OCI-LY7 (cell line): Measurements from ENCODE around the gene C1GALT1. TPM values are rescaled to one million over a fixed set of nuclear protein-coding genes. Genes with fewer than 3 reads are reported as not detected.

Experiments used
- BruUV-seq: library from RNA; stranded (reverse); fragments of 400-500 nt; replicated peaks from 2 replicates; lab custom pipeline; 2021; lab: Mats Ljungman, UMichigan
- CTCF ChIA-PET: fragments of 300-600 bp; sonication (Branson Sonifier 250); formaldehyde crosslinking; loops from one replicate; lab custom pipeline; 2022; ENCODE audit warnings: antibody characterized with exemption; ENCODE audit not compliant: unreplicated experiment; lab: Charles Lee
- POLR2A ChIA-PET: fragments of 300-600 bp; sonication (Branson Sonifier 250); formaldehyde crosslinking; loops from one replicate; lab custom pipeline; 2022; ENCODE audit warnings: antibody characterized with exemption; lab: Charles Lee
- DNase-seq: peaks from one replicate; pipeline ENCODE4 v3.0.0-alpha.2; 2015; ENCODE audit warnings: low spot score
- H2AFZ ChIP-seq: fragments of 200-600 bp; sonication (generic), shearing (Covaris generic); 2 replicates; pipeline ENCODE4 v1.6.1; 2014; ENCODE audit warnings: mild to moderate bottlenecking, antibody characterized with exemption, low read length, moderate library complexity
- H3K27ac ChIP-seq: fragments of 200-600 bp; sonication (generic); 2 replicates; pipeline ENCODE4 v1.5.1; 2014; ENCODE audit warnings: mixed run types, low read depth, mild to moderate bottlenecking, moderate library complexity, low read length, inconsistent platforms; ENCODE audit not compliant: poor library complexity, severe bottlenecking
- H3K36me3 ChIP-seq: fragments of 200-600 bp; sonication (generic); 2 replicates; pipeline ENCODE4 v1.6.1; 2014; ENCODE audit warnings: mild to moderate bottlenecking, antibody characterized with exemption, low read length, moderate library complexity, mixed read lengths; ENCODE audit not compliant: insufficient read depth
- H3K4me1 ChIP-seq: fragments of 200-600 bp; sonication (generic); 2 replicates; pipeline ENCODE4 v1.5.1; 2014; ENCODE audit warnings: mild to moderate bottlenecking, low read length; ENCODE audit not compliant: insufficient read depth, poor library complexity, severe bottlenecking
- H3K4me2 ChIP-seq: fragments of 200-600 bp; sonication (generic); 2 replicates; pipeline ENCODE4 v1.6.1; 2014; ENCODE audit warnings: mild to moderate bottlenecking, low read length
- H3K4me3 ChIP-seq: fragments of 200-600 bp; sonication (generic); 2 replicates; pipeline ENCODE4 v1.5.1; 2014; ENCODE audit warnings: mild to moderate bottlenecking, low read depth, low read length; ENCODE audit not compliant: poor library complexity, severe bottlenecking
- H3K79me2 ChIP-seq: fragments of 200-600 bp; sonication (generic); 2 replicates; pipeline ENCODE4 v1.6.1; 2016; ENCODE audit warnings: low read depth, mild to moderate bottlenecking, low read length, moderate library complexity, mixed read lengths; ENCODE audit not compliant: insufficient read depth
- H3K9me2 ChIP-seq: fragments of 200-600 bp; sonication (generic); 2 replicates; pipeline ENCODE4 v1.6.1; 2016; ENCODE audit warnings: mild to moderate bottlenecking, low read length, mixed read lengths; ENCODE audit not compliant: insufficient read depth
- H3K9me3 ChIP-seq: fragments of 200-600 bp; sonication (generic); 2 replicates; pipeline ENCODE4 v1.6.1; 2014; ENCODE audit warnings: mild to moderate bottlenecking, mixed run types, low read length, mixed read lengths
- H4K20me1 ChIP-seq: fragments of 200-600 bp; sonication (generic); 2 replicates; pipeline ENCODE4 v1.6.1; 2014; ENCODE audit warnings: mild to moderate bottlenecking, antibody characterized with exemption, low read length, moderate library complexity, mixed read lengths; ENCODE audit not compliant: insufficient read depth
- EZH2phosphoT487 ChIP-seq: fragments of 200-600 bp; sonication (generic); IDR thresholded peaks from 2 replicates; pipeline ENCODE4 v1.6.1; 2018; ENCODE audit warnings: low read depth, borderline replicate concordance, mild to moderate bottlenecking, mixed run types, antibody characterized with exemption, low read length, moderate library complexity, mixed read lengths
- intact Hi-C: fragments of 100-400 bp; cut with micrococcal nuclease; formaldehyde crosslinking; loops from one replicate; pipeline ENCODE4 v1.10.0; 2022; ENCODE audit not compliant: unreplicated experiment
- total RNA-seq, 2 experiments: library from RNA; depleted of rRNA in 1 of 2; stranded (reverse); fragments of >200 nt in 1 of 2; shearing (Covaris generic) in 1 of 2; gene quantifications; 2 replicates each; pipeline ENCODE4 v1.2.3, GENCODE V29; 2014 to 2022
- TF ChIP-seq, protein P1 (sequence below): fragments of 200-600 bp; sonication (generic); conservative IDR thresholded peaks from 2 replicates; pipeline ENCODE4 v1.5.1; 2014; ENCODE audit warnings: mild to moderate bottlenecking, antibody characterized with exemption, low read length, moderate library complexity, mixed read lengths

C1GALT1 gene
- total RNA-seq, 2 experiments from 2014 or later, result 18.9 to 31.6 TPM

DNA sequence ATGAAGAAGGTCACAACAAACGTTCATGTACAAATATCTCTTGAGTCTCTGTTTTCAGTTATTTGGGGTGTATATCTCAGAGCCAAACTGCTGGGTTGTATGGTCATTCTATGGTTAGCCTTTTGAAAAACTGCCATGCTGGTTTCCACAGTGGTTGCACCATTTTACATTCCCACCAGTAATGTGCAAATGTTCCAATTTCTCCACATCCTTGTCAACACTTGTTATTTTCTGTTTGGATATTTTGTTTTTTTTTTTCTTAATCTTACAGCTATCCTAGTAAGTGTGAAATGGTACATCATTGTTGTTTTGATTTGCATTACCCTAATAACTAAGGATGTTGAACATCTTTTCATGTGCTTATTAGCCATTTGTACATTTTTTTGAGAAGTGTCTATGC is 13.0 kb upstream of the C1GALT1 start:
- intact Hi-C loops, result no loop called here
- BruUV-seq, result no TSS peak
- Histone ChIP-seq H3K4me2 (no peak overlapping the region), H3K9me3 (no peaks in the 10 kb centered on the region), H3K4me1 (no peaks in the 10 kb centered on the region), H3K9me2 (no peaks in the 10 kb centered on the region), H3K36me3 (no peaks in the 10 kb centered on the region), H3K27ac (no peak overlapping the region), H3K4me3 (no peak overlapping the region), H3K79me2 (no peaks in the 10 kb centered on the region), H4K20me1 (no peaks in the 10 kb centered on the region), H2AFZ (no peak overlapping the region)
- ChIA-PET CTCF (no interaction called here), POLR2A (interaction anchor here (1.0 kb wide), 1 partner anchor 12 kb away, joined by 5 read pairs; no protein-coding TSS in a partner anchor)
- TF ChIP-seq, protein P1, sequence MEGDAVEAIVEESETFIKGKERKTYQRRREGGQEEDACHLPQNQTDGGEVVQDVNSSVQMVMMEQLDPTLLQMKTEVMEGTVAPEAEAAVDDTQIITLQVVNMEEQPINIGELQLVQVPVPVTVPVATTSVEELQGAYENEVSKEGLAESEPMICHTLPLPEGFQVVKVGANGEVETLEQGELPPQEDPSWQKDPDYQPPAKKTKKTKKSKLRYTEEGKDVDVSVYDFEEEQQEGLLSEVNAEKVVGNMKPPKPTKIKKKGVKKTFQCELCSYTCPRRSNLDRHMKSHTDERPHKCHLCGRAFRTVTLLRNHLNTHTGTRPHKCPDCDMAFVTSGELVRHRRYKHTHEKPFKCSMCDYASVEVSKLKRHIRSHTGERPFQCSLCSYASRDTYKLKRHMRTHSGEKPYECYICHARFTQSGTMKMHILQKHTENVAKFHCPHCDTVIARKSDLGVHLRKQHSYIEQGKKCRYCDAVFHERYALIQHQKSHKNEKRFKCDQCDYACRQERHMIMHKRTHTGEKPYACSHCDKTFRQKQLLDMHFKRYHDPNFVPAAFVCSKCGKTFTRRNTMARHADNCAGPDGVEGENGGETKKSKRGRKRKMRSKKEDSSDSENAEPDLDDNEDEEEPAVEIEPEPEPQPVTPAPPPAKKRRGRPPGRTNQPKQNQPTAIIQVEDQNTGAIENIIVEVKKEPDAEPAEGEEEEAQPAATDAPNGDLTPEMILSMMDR, result no peak
- TF ChIP-seq EZH2phosphoT487, result no peak
- DNase-seq, result no peak

DNA sequence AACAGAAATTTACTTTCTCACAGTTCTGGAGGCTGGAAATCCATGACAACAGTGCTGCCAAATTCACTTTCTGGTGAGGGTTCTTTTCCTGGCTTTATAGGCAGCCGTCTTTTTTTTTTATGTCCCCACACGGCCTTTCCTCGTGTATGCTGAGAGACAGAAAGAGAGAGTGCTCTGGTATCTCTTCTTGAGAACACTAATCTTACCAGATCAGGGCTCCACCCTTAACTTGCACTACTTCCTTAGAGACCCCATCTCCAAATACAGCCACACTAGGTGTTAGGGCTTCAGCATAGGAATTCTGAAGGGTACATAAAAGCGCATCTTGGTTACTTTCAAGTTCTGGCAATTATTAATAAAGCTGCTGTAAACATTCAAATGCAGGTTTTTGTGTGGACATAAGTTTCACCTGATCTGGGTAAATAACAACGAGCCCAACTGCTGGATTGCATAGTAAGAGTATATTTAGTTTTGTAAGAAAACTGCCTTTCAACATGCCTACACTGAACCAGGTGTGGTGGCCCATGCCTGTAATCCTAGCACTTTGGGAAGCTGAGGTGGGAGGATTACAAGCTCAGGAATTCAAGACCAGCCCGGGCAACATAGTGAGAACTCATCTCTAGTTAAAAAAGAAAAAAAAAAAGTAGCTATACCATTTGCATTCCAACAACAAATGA is 8.2 kb upstream of the C1GALT1 start:
- BruUV-seq, result no TSS peak
- ChIA-PET POLR2A (interaction anchor here (1.0 kb wide), 1 partner anchor 1003 kb away, joined by 3 read pairs; no protein-coding TSS in a partner anchor), CTCF (no interaction called here)
- no peaks in the 10 kb centered on the region for H3K36me3 ChIP-seq
- no peak overlapping the region for H3K4me3 ChIP-seq
- H4K20me1 ChIP-seq, result no peaks in the 10 kb centered on the region
- no peaks in the 10 kb centered on the region for H3K9me3 ChIP-seq
- DNase-seq, result no peak
- H2AFZ ChIP-seq, result no peak overlapping the region
- TF ChIP-seq, protein P1, result no peak
- no peak for TF ChIP-seq EZH2phosphoT487
- no peak overlapping the region for H3K27ac ChIP-seq
- no peaks in the 10 kb centered on the region for H3K9me2 ChIP-seq
- H3K4me2 ChIP-seq, result no peak overlapping the region
- no peaks in the 10 kb centered on the region for H3K4me1 ChIP-seq
- no peaks in the 10 kb centered on the region for H3K79me2 ChIP-seq
- intact Hi-C loops, result no loop called here

DNA sequence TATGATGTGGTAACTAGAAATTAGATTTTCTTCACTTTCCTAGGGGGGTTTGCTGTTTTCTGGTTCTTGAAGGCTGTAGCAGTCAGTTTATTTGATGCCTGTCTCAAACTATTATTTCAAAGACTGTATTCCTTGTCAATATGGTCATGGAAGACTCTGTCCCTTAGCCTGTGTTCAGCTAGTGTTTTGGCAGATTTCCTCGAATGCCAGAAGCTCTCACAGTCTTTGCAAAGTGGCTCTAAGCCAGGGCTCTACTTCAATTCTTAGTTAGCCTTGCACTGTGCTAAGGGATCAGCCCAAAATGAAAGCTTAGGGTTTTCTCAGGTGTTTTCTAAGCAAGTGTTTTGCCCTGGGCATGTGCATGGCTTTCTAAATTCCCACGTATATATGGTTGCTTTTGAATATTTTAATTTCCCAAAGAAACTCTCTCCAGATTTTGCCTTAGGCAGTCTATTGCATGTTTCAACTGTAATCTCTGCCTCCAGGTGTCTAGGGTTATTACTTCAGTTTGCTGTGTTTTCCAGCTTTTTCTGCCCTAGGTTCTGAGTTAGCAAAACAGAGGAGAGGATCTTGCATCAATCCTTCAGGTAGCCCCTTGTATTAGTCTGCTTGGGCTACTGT is 7.2 kb upstream of the C1GALT1 start:
- no peaks in the 10 kb centered on the region for H3K4me1 ChIP-seq
- no peak overlapping the region for H3K27ac ChIP-seq
- no peak overlapping the region for H3K4me3 ChIP-seq
- no TSS peak for BruUV-seq
- no peak for DNase-seq
- no peak overlapping the region for H3K4me2 ChIP-seq
- POLR2A ChIA-PET, result interaction anchor here (0.6 to 1.0 kb wide), 3 partner anchors 261 to 1002 kb away, joined by 3 read pairs; no protein-coding TSS in a partner anchor
- CTCF ChIA-PET, result no interaction called here
- no peak overlapping the region for H2AFZ ChIP-seq
- H3K36me3 ChIP-seq, result no peaks in the 10 kb centered on the region
- no peaks in the 10 kb centered on the region for H3K79me2 ChIP-seq
- H3K9me2 ChIP-seq, result no peaks in the 10 kb centered on the region
- no peaks in the 10 kb centered on the region for H3K9me3 ChIP-seq
- no peaks in the 10 kb centered on the region for H4K20me1 ChIP-seq
- TF ChIP-seq, protein P1, result no peak
- TF ChIP-seq EZH2phosphoT487, result no peak
- intact Hi-C loops, result no loop called here
